Measurements from ENCODE around the gene MSRB3.

GRCh38 chr12:65470256-65470655 is 191.8 kb downstream of the MSRB3 start:
- no peak for TF ChIP-seq CTCF (optimal IDR thresholded peaks at IDR 0.05 in 1 of 3, IDR thresholded peaks at IDR 0.05 in 1 of 3, conservative IDR thresholded peaks at IDR 0.05 in 1 of 3; ENCODE audit: extremely low read depth in 1 of 3, insufficient read depth in 2 of 3, low read length in 3 of 3)
- TF ChIP-seq EZH2 (IDR thresholded peaks at IDR 0.05; ENCODE audit: low read length): no peak
